ENCODE results near the gene ZMYND8. TPM values are rescaled to one million over a fixed set of nuclear protein-coding genes. Genes with fewer than 3 reads are reported as not detected.

Gene ZMYND8
- total and polyA plus RNA-seq, 2 donors (not counting 1 experiment from before 2014, with no cell fraction given) = 12.6 to 13.0 TPM

DNA sequence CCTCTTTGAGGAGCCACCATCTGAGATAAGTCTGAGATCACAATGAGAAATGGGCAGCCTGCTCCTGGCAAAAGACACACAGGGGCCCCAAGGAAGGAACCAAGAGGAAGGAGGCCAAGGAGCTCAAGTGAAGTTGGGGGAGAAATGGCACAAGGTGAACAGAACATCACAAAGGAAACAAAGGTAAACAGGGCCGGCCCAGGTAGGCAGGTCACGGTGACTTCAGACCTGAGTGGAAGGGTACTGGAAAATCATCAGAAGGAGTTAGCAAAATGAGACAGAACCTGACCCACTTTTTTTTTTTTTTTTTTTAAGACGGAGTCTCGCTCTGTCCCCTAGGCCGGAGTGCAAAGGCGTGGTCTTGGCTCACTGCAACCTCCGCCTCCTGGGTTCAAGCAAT lies 11.3 kb downstream of the ZMYND8 start:
- Histone ChIP-seq H3K9me3 (ENCODE audit: control insufficient read depth, insufficient read depth, low read depth, low read length) (no peaks in the 10 kb centered on the region), H2AFZ (ENCODE audit: low read length) (no peak overlapping the region), H3K4me1 (ENCODE audit: control insufficient read depth, extremely low read depth, insufficient read depth, low read length) (peaks cover 11% of the 10 kb centered on the region), H4K20me1 (ENCODE audit: control insufficient read depth, extremely low read depth, insufficient read depth, low read length) (no peaks in the 10 kb centered on the region), H3K4me2 (ENCODE audit: extremely low read depth, insufficient read depth, low read length) (no peak overlapping the region), H3K36me3 (ENCODE audit: control insufficient read depth, insufficient read depth, low read length) (peaks cover 2% of the 10 kb centered on the region), H3K4me3 (replicated peaks in 1 of 4; ENCODE audit: control extremely low read depth in 1 of 4, insufficient read depth in 1 of 4, low read depth in 3 of 4, low read length in 4 of 4) (no peak overlapping the region), H3K79me2 (ENCODE audit: control insufficient read depth, insufficient read depth, low read length) (peaks cover 37% of the 10 kb centered on the region), H3K27ac (ENCODE audit: insufficient read depth, low read length) (no peak overlapping the region), H3K9ac (ENCODE audit: insufficient read depth, low read length) (no peak overlapping the region), H3K27me3 (ENCODE audit: control insufficient read depth, insufficient read depth, low read length) (no peaks in the 10 kb centered on the region)
- TF ChIP-seq, protein P1, sequence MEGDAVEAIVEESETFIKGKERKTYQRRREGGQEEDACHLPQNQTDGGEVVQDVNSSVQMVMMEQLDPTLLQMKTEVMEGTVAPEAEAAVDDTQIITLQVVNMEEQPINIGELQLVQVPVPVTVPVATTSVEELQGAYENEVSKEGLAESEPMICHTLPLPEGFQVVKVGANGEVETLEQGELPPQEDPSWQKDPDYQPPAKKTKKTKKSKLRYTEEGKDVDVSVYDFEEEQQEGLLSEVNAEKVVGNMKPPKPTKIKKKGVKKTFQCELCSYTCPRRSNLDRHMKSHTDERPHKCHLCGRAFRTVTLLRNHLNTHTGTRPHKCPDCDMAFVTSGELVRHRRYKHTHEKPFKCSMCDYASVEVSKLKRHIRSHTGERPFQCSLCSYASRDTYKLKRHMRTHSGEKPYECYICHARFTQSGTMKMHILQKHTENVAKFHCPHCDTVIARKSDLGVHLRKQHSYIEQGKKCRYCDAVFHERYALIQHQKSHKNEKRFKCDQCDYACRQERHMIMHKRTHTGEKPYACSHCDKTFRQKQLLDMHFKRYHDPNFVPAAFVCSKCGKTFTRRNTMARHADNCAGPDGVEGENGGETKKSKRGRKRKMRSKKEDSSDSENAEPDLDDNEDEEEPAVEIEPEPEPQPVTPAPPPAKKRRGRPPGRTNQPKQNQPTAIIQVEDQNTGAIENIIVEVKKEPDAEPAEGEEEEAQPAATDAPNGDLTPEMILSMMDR (conservative IDR thresholded peaks at IDR 0.05 in 1 of 2, IDR thresholded peaks at IDR 0.05 in 1 of 2; ENCODE audit: low read depth in 1 of 2, low read length in 2 of 2) = no peak
- no peak for TF ChIP-seq EZH2 (IDR thresholded peaks at IDR 0.05; ENCODE audit: low read length, missing control alignments)
- DNase-seq (ENCODE audit: low read depth in 2 of 2) = no peak

GRCh38 chr20:47343007-47343472 lies 13.5 kb downstream of the ZMYND8 start:
- H3K27ac ChIP-seq (ENCODE audit: insufficient read depth, low read length) = no peak overlapping the region
- H3K79me2 ChIP-seq (ENCODE audit: control insufficient read depth, insufficient read depth, low read length) = peaks cover 33% of the 10 kb centered on the region
- H2AFZ ChIP-seq (ENCODE audit: low read length) = no peak overlapping the region
- peak in 1 of 2 donors; percentile 91 for DNase-seq (ENCODE audit: low read depth in 2 of 2)
- no peak overlapping the region for H3K9ac ChIP-seq (ENCODE audit: insufficient read depth, low read length)
- H3K4me2 ChIP-seq (ENCODE audit: extremely low read depth, insufficient read depth, low read length) = no peak overlapping the region
- no peaks in the 10 kb centered on the region for H3K9me3 ChIP-seq (ENCODE audit: control insufficient read depth, insufficient read depth, low read depth, low read length)
- peaks cover 3% of the 10 kb centered on the region for H3K36me3 ChIP-seq (ENCODE audit: control insufficient read depth, insufficient read depth, low read length)
- no peaks in the 10 kb centered on the region for H3K4me1 ChIP-seq (ENCODE audit: control insufficient read depth, extremely low read depth, insufficient read depth, low read length)
- H3K4me3 ChIP-seq (replicated peaks in 1 of 4; ENCODE audit: control extremely low read depth in 1 of 4, insufficient read depth in 1 of 4, low read depth in 3 of 4, low read length in 4 of 4) = no peak overlapping the region
- no peak for TF ChIP-seq EZH2 (IDR thresholded peaks at IDR 0.05; ENCODE audit: low read length, missing control alignments)
- TF ChIP-seq, protein P1 (conservative IDR thresholded peaks at IDR 0.05 in 1 of 2, IDR thresholded peaks at IDR 0.05 in 1 of 2; ENCODE audit: low read depth in 1 of 2, low read length in 2 of 2) = no peak
- no peaks in the 10 kb centered on the region for H4K20me1 ChIP-seq (ENCODE audit: control insufficient read depth, extremely low read depth, insufficient read depth, low read length)
- no peaks in the 10 kb centered on the region for H3K27me3 ChIP-seq (ENCODE audit: control insufficient read depth, insufficient read depth, low read length)

GRCh38 chr20:47338131-47338628 lies 18.3 kb downstream of the ZMYND8 start:
- Histone ChIP-seq H3K27ac (ENCODE audit: insufficient read depth, low read length) (no peak overlapping the region), H3K4me2 (ENCODE audit: extremely low read depth, insufficient read depth, low read length) (no peak overlapping the region), H2AFZ (ENCODE audit: low read length) (no peak overlapping the region), H3K9ac (ENCODE audit: insufficient read depth, low read length) (no peak overlapping the region), H3K4me3 (replicated peaks in 1 of 4; ENCODE audit: control extremely low read depth in 1 of 4, insufficient read depth in 1 of 4, low read depth in 3 of 4, low read length in 4 of 4) (no peak overlapping the region), H3K27me3 (ENCODE audit: control insufficient read depth, insufficient read depth, low read length) (no peaks in the 10 kb centered on the region), H3K9me3 (ENCODE audit: control insufficient read depth, insufficient read depth, low read depth, low read length) (no peaks in the 10 kb centered on the region), H4K20me1 (ENCODE audit: control insufficient read depth, extremely low read depth, insufficient read depth, low read length) (no peaks in the 10 kb centered on the region), H3K79me2 (ENCODE audit: control insufficient read depth, insufficient read depth, low read length) (peaks cover 39% of the 10 kb centered on the region), H3K4me1 (ENCODE audit: control insufficient read depth, extremely low read depth, insufficient read depth, low read length) (peaks cover 16% of the 10 kb centered on the region), H3K36me3 (ENCODE audit: control insufficient read depth, insufficient read depth, low read length) (peaks cover 1% of the 10 kb centered on the region)
- no peak for TF ChIP-seq EZH2 (IDR thresholded peaks at IDR 0.05; ENCODE audit: low read length, missing control alignments)
- TF ChIP-seq, protein P1 (conservative IDR thresholded peaks at IDR 0.05 in 1 of 2, IDR thresholded peaks at IDR 0.05 in 1 of 2; ENCODE audit: low read depth in 1 of 2, low read length in 2 of 2) = no peak
- no peak for DNase-seq (ENCODE audit: low read depth in 2 of 2)
